ENCODE measurements around the gene SHB.

Gene SHB

DNA sequence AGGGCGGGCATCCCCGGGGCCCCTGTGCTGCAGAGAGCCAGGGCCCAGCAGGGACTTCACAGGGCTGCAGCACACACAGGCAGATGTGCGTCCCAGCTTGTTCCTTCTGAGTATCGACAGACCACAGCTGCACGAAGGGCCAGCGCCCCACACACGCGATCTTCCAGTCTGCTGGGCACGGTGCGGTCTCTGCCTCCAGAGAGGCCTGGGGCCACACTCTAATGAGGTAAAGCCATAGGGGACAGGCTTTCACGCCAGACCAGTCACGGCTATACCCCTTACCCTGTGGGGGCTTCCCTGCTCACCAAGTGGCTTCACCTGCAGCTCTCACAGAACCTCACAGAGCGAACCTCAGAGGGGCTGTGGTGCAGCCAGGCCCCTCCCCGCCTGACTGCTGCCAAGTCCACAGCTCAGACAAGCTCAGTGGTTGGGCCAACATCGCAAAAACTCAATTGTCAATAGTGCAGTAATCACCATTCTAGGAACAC lies 82.2 kb downstream of the SHB start:
- DNase-seq (ENCODE audit: low spot score): no peak

DNA sequence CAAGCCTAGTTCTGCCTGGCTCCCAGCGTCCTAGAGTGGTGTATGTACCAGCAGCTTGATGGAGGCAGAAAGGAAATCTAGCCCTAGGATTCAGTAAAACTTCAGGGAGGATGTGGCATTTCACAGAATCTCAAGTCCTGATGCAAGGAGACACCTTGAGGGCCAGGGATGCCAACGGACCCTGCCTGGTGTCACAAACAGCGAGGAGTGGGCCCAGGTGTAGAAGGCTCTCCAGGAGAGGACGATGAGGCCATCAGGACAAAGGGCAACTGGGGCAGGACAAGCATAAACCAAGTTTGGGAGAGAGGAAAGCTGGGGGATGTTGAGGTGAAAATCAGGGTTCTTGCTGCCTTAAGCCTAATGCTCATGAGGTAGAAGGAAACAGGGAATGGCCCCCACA lies 83.0 kb downstream of the SHB start:
- no peak for DNase-seq (ENCODE audit: low spot score)

DNA sequence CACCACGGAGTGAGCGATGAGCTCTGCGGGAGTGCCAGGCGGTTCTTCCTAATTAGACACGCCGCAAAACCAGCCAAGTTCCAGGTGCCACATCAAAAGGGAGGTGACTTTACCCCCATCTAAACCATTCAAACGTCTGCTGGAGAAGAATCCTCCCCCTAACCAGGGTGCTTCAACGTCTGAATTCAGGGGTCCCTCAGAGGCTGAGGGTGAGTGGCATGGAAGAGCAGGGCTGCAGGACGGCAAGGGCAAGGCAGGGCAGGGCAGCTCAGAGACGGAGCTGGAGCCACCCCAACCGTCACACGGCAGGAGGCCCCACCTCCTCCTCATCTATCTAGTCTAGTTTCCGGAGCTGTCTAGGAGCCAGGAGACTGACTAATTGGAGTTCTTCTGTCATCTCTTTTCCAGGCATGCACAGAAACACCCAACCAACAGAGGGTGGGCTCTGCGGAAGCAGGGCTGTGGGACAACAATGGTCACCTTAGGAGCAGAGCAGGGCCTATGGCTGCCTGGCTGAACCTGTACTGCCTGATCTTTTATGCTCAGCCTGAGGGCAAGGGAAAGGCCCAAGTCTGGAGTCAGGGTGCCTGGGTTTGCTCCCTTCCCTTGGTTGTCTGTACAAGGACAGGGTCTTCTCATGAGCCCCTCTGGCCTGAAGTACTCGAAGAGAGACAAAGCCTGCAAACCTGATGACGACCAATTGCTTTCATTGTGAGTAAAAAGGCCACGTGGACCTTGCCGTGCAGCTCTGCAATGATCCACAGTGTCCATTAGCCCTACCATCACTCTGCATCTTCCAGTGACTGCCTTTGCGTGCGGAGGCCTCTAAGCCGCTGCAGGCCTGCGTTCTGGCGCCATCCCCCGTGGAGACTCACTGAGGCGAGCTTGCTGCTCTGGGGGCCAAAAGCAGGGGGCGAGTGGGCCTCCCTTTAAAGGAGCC lies 84.1 kb downstream of the SHB start:
- DNase-seq (ENCODE audit: low spot score): no peak

DNA sequence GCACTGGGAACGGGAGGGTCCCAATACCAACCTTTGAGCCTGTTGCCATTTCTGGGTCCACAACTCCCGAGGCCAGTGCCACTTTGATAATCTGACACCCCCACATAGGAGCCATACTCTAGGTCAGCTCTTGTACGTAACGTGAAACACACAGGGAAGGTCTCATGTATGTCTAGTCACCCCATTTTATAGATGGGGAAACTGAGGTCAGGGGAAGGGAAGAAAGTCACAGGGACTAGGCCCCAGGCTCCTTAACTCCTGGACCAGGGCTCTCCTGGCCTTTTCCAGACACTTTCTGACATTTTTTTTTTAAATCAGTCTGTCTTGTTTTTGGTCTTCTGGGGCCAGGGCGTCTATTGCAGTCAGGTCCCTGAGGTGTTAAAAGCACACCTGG lies 84.8 kb downstream of the SHB start:
- DNase-seq (ENCODE audit: low spot score): no peak

DNA sequence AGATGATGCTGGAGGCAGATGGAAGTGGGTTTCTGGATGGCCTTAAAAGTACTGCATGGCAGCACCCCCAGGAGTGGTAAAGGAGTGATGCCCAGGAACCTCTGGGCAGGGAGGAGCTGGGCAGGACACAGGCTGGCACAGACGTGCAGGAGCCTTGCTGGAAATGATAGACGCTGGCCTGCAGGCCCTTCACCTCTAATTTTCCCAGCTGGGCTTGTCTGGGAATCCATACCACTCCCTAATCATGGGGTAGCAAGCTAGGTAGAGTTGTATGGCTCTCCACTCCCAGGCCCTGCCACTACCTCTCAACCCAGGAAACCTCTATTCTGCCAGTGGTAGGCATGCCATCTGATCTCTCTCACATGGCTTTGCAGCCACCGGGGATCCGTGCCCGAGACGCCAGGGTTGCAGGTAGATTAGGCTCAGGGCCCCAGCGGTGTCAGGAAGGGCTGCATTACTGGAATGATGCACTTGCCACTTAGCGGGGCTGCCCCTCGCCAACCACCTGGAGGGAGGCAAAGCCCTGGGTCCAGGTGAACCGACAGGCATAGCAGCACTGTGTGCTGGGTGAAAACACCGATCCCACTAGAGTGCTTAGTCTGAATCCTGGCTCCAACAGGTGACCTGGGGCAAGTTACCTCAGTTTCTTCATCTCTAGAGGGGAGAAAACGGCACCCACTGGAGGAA lies 85.5 kb downstream of the SHB start:
- DNase-seq (ENCODE audit: low spot score): no peak

DNA sequence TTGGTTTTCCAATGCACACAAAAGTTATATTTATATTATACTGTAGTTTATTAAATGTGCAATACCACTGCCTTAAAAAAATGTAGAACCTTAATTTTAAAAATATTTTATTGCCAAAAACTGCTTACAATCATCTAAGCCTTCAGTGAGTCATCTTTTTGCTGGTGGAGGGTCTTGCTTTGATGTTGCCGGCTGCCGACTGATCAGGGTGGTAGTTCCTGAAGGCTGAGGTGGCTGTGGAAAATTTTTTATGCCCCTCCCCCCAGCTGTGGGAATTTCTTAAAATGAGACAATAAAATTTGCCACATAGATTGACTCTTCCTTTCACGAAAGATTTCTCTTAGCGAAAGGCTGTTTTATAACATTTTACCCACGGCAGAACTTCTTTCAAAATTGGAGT lies 89.2 kb downstream of the SHB start:
- DNase-seq (ENCODE audit: low spot score): no peak

DNA sequence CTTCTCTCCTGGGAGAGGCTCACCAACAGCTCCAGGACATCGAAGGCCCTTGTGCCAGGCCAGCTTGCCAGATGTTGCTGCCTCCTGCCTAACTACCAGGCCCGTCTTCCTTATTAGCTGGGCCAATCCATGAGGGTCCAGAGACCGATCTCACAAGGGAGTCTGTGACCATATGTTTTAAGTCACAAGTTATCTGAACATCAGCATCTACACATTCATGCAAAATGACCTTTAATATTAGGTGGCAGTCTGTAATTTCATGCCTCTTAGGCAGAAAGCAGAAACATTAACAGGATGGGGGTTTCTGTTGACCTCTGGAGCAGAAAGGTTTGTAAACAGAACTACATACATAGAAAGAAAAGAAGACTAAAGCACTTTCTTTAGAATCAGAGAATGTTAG lies 90.0 kb downstream of the SHB start:
- no peak for DNase-seq (ENCODE audit: low spot score)

DNA sequence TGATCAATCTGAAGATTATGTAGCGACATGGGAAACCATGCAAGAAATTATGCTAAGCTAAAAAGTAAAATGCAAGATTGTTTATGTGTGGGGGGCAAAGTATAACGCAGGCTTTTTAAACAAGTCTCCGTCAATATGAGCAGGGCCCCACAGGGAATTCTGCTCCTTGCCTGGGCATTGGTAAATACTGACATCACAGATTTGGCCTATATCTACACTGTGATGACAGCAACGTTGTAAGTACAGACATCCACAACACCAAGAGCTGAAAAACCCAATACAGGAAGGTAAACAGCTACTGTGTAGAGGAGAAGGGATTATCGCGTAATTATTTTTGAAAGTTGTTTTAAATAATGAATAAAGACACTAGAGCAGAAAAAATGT lies 90.6 kb downstream of the SHB start:
- DNase-seq (ENCODE audit: low spot score): no peak

DNA sequence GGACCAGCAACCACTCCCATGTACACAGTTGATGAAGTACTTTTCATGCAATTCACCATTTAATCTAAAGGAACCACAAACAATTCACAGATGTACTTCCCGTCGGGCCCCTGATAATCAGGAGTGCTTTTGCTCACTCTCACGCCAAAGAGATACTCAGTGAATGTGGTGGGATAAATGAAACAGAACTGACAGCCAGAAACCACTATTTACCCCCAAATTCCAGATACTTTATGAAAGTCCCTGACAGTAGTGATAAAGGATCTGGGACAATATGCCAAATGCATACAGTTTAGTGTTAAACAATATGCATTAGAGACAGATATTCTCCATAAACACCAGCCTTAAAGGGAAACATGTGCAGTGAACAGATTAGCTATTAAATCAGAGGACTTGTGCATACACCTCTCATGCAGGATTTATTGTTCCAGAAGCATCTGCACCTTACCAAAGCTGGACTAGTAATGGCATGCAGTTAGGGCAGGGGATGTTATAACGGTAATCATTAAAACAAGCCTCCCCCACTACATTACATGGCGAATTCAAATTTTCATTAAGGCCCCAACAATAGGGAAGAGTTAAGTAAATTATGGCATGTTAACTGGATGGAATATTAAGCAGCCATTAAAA lies 91.1 kb downstream of the SHB start:
- DNase-seq (ENCODE audit: low spot score): no peak

DNA sequence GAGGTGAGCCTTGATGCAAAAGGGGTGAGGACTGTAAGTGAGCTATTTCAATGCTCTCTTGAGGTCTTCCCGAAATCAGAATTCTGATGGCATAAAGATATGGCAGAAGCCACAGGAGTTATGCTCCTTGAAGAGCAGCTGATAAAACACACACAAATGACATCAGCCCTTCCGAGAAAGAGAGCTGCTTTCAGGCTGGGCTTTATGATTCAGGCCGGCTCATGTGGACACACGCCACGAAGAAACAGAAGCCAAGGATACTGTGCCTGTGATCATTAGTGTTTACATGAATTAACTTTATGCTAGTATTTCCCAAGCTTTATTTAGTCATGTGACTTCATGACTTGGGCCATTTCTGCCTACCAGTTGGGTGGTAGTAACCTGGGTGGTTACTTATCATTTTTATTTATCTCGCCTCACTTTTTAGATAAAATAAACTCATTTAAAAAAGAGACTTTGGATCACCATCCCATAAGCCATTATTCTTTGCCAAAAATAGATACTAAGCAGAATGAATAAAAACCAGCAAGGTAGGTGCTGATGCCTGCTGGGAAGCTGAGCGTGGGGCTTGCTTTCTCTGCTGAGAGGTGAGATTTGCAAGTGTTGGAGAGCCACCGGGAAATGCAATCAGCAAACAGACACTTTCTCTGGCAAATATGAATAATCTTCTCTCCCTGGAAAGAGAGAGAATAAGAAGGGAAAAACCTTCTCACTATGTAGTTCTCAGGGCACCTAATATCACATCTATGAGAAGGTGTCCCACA lies 92.1 kb downstream of the SHB start:
- DNase-seq (ENCODE audit: low spot score): no peak

DNA sequence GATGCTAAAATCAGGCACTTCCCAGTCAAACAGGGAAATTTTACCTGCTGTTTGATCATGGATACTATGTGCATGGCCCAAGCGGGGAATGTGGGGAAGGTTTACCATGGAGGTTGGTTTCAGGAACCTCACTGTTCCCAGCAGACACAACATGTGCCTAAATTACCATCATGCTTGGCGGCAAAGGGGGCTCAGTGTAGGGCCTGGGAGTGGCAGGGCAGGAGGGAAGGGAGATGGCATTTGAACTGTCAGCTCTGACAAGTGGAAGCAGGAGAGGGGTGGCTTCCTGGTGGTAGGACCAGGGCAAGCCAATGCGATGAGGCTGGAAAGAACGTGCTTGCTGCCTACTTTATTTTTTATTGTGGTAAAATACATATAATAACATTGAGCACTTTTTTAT lies 93.4 kb downstream of the SHB start:
- no peak for DNase-seq (ENCODE audit: low spot score)

DNA sequence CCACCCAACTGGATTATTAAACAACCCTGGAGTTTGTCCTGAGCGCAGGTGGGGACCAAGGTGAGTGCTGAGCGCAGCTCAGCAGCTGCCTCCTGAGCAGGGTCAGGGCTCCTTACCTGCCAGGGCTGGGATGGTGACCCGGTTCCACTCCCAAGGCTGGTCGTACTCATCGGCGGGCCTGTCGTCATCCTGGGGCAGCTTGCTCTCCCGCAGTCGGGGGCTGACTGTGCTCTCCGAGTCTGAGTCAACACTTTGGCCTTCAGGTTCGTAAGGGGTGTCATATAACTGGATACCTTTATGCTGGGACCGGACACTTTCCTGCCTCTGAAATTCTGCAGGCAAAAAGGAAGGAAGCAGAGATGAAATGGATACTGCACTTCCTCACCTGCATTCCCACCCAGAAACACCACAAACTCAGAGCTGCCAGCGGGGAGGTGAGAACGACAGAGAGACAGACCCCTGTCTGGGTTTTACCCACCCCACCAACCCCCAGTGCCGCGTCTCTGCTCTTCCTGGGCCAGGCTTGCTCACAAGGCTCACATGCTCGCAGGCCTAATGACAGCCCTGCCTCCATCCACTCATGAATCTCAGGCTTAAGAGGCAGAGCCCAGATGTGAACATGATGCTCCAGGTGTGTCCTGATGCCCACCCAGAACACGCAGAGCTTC lies 94.4 kb downstream of the SHB start:
- DNase-seq (ENCODE audit: low spot score): no peak

DNA sequence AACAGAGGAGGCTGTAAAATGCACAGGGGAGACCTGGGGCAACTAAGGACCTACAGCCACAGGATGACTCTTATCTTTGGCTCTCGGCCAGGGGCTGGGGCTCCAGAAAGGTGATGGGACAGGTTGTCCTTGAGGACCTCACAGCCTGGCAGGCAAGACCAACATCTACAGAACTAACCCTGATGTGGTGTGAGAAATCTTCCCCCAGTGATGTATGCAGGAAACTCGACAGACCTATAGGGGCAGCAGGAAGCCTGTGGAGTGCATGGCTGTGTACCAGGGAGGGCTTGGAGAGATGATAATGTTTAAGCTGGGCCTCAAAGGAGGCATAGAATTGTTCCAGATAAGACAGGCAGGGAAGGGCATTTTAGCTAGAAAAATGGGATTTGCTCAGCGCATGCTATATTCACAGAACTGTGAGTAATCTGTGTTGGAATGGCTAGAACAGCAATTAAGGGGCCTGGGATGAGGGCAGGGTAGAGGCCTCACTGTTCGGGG lies 96.6 kb downstream of the SHB start:
- DNase-seq (ENCODE audit: low spot score): no peak

DNA sequence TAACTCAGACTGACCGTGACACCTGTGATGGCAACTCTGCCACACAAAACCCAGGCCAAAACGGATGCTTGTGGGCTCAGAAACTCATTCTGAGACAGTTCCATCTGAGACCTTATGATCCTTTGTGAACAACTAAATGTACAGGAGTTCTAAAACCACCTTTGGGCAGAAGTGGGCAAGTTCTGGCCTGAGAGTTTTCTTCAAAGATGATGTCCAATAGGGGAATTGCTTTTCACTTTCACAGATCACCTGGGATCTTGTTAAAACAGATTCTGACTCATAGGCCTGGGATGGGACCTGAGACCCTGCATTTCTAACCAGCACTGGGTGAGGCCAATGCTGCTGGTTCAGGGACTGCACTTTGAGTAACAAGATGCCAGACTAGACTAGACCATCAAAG lies 97.3 kb downstream of the SHB start:
- no peak for DNase-seq (ENCODE audit: low spot score)

DNA sequence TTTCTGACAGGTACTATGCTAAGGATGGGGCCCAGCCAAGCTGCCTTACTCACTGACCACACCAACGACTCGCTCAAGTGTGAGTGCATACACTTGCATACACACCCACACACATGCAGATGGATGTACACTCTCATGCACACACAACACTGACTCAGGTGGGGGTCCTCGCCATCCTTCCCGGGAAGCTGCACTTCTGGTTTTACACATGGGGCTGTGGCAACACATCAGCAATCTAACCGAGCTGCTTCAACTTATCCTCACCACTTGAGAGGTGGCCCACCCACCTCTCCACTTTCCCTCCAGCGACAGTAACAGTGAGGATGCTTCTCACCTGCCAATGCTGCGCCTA lies 97.9 kb downstream of the SHB start:
- no peak for DNase-seq (ENCODE audit: low spot score)

DNA sequence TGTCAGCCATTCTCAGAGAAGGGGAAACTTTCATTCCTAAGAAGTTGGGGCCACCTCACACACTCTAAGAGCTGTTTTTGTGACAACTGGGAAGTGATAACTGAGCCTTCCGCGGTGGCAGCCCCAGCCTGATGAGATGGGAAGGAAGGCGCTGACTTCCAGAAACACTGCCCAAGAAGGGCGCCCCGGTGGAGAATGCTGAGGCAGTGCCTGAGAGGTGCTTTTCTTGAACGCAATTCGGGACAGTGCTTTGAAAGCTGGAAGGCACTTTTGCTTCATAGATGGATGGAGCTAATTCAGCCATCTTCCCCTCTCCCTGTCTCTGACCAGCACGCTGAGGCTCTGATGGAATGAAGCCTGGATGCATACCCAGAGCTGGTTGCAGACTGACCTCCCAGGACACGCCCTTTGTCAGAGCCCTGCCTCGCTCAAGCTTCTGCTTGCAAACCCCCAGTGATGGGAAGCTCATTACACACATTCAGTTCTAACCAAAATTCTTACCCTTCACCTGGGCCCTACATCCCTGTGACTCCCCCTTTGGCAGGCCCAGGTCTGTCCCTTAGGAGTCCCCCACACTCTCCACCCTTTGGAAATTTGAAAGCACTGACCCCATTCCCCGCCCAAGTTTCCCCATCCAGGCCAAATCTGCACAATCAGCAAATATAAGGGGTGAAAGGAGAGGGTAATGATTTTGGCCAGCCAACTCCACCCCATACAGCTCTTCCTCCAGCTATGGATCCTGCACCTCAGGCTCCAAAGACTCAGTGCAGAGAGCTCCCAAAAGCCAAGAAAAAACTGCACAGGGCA lies 98.5 kb downstream of the SHB start:
- no peak for DNase-seq (ENCODE audit: low spot score)

DNA sequence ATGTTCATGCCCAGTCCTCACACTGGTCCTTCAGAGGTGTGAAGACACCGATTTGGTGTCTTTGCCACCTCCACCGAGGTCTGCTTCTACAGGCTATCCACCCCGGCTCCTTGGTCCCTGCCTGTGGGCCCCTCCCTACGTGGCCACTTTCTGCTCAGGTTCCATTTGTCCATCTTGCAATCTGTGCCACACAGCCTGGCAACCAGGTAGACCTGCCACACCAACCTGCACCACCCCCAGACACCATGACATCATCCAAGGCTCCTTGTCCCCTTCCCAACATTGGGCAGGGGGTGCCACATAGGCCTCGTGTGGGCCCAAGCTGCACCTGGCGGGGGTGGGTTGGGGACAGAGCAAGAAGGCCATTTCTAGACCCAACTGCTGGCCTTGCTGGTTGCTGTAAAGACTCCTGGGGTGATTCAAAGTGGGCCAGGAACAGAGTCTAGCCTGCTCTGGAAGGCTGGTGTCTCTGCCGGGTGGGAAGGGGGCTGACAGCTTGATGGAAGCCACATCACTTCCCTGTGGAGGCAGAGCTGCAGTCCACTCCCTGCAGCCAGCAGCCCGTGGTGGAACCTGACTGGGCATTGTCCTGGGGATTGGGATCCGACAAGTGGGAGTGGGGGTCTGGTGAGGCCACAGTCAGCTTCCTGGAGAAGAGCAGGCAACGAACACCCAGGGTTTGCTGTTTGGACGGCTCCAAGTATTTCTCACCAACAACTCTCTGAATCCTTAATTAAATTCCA lies 99.3 kb downstream of the SHB start:
- DNase-seq (ENCODE audit: low spot score): no peak

DNA sequence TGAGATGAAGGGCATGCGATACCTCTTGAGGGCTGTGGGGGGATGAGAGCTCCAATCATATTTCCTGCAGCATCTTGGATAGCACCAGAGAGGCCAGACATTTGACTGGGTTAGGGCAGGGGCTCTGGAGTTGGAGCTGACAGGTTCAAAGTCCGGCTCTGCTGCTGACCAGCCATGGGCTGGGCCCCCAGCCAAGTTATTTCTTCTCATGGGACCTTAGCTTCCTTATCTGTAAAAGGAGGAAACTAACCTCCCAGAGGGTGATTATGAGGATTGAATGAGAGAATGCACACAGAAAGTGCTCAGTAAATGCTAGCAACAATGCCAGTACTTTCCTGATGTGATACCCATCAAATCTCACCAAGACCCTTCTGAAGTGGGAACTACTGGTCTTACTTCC lies 99.9 kb downstream of the SHB start:
- DNase-seq (ENCODE audit: low spot score): no peak

DNA sequence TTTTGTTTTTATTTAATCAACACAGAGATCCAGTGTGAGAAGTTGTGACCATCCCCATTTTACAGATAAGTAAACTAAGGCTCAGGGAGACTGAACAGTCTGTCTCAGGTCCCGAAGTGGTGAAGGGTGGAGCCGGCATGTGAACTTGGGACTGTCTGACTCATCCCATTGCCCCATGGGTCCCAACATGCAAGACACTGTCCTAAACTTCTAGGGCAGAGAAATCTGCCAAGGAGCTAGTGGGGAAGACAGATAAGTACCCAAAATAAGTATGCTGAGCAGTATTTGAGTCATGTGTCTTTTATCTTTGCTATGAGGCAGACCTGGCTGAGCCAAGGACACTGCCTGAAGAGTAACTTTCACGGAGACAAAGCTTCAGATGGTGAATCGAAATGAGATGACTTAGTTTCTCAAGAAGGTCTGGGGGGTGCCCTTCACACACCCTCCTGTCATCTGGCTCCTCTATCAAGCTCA lies 100.8 kb downstream of the SHB start:
- DNase-seq (ENCODE audit: low spot score): no peak

DNA sequence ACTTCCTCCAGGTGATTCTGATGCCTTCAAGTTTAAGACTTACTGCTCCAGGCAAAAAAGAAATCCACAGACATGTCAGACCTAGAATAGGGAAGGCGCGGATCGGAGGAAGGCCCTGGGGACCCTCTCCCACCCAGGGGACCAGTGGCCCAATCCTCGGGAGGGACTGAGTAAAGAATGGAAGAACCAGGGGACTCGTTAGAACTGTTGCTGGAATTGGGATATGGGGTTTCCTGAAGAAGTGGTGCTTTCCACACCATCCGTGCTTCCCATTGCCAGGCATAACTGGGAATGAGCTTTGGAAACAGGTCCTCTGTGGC lies 101.3 kb downstream of the SHB start:
- DNase-seq (ENCODE audit: low spot score): no peak

All from CD4-positive, alpha-beta T cell treated with Interleukin-15 for 4 hours (primary cell).